OCI-LY3 (cell line): ENCODE data around the gene TEFM.

Source experiments
- H2AFZ ChIP-seq: fragments of 200-600, 300-600 bp; shearing (Covaris generic); 2 replicates; pipeline ENCODE4 v1.6.0; 2014; ENCODE audit warnings: antibody characterized with exemption, low read depth, low read length
- H3K27ac ChIP-seq: fragments of 200-600, 300-600 bp; sonication (generic); 2 replicates; pipeline ENCODE4 v1.5.1; 2014; ENCODE audit warnings: mild to moderate bottlenecking, low read length, moderate library complexity, mixed read lengths
- H3K27me3 ChIP-seq: fragments of 200-600, 300-600 bp; sonication (generic); 2 replicates; pipeline ENCODE4 v1.6.1; 2014; ENCODE audit warnings: low read depth, low read length, mixed read lengths
- H3K36me3 ChIP-seq: fragments of 200-600, 300-600 bp; sonication (generic); replicated peaks from 2 replicates; pipeline ENCODE3; 2014; ENCODE audit warnings: low read depth, low read length, mixed read lengths
- H3K4me1 ChIP-seq: fragments of 300-600, 200-600 bp; sonication (generic); 2 replicates; pipeline ENCODE4 v1.6.1; 2014; ENCODE audit warnings: low read length, mixed read lengths
- H3K4me2 ChIP-seq: fragments of 200-600, 300-600 bp; sonication (generic); 2 replicates; pipeline ENCODE4 v1.6.1; 2014; ENCODE audit warnings: low read length, mixed read lengths
- H3K4me3 ChIP-seq: fragments of 300-600, 200-600 bp; sonication (generic); 2 replicates; pipeline ENCODE4 v1.5.1; 2014; ENCODE audit warnings: antibody characterized with exemption, mild to moderate bottlenecking, low read length, moderate library complexity
- H3K79me2 ChIP-seq: fragments of 300-600, 200-600 bp; shearing (Covaris generic); 2 replicates; pipeline ENCODE4 v1.6.1; 2014; ENCODE audit warnings: mild to moderate bottlenecking, low read length, mixed read lengths
- H3K9ac ChIP-seq: fragments of 300-600, 200-600 bp; shearing (Covaris generic); 2 replicates; pipeline ENCODE4 v1.6.0; 2014; ENCODE audit warnings: mild to moderate bottlenecking, low read length, moderate library complexity
- H3K9me3 ChIP-seq: fragments of 200-600, 300-600 bp; shearing (Covaris generic); 2 replicates; pipeline ENCODE4 v1.6.1; 2014; ENCODE audit warnings: low read length, mixed read lengths; ENCODE audit not compliant: insufficient read depth
- H4K20me1 ChIP-seq: fragments of 200-600, 300-600 bp; sonication (generic); 2 replicates; pipeline ENCODE4 v1.6.1; 2016; ENCODE audit warnings: low read length, mixed read lengths; ENCODE audit not compliant: insufficient read depth
- EZH2phosphoT487 ChIP-seq: fragments of 200-600 bp; shearing (Covaris generic); IDR thresholded peaks from 2 replicates; pipeline ENCODE4 v1.6.1; 2018; ENCODE audit warnings: antibody characterized with exemption, mixed run types, low read depth
- TF ChIP-seq, protein P1 (sequence below): fragments of 200-600, 300-600 bp; sonication (generic); IDR thresholded peaks from 2 replicates; pipeline ENCODE4 v1.5.1; 2014; ENCODE audit warnings: antibody characterized with exemption, low read length, low read depth

TEFM gene

GRCh38 chr17:30864636-30865035 is 41.4 kb downstream of the TEFM start:
- Histone ChIP-seq H2AFZ (no peak overlapping the region), H3K27me3 (no peaks in the 10 kb centered on the region), H3K4me2 (no peak overlapping the region), H3K79me2 (no peaks in the 10 kb centered on the region), H3K36me3 (peaks cover 39% of the 10 kb centered on the region), H3K4me3 (no peak overlapping the region), H4K20me1 (no peaks in the 10 kb centered on the region), H3K9me3 (no peaks in the 10 kb centered on the region), H3K4me1 (no peaks in the 10 kb centered on the region), H3K27ac (no peak overlapping the region), H3K9ac (no peak overlapping the region)
- TF ChIP-seq, protein P1, sequence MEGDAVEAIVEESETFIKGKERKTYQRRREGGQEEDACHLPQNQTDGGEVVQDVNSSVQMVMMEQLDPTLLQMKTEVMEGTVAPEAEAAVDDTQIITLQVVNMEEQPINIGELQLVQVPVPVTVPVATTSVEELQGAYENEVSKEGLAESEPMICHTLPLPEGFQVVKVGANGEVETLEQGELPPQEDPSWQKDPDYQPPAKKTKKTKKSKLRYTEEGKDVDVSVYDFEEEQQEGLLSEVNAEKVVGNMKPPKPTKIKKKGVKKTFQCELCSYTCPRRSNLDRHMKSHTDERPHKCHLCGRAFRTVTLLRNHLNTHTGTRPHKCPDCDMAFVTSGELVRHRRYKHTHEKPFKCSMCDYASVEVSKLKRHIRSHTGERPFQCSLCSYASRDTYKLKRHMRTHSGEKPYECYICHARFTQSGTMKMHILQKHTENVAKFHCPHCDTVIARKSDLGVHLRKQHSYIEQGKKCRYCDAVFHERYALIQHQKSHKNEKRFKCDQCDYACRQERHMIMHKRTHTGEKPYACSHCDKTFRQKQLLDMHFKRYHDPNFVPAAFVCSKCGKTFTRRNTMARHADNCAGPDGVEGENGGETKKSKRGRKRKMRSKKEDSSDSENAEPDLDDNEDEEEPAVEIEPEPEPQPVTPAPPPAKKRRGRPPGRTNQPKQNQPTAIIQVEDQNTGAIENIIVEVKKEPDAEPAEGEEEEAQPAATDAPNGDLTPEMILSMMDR = no peak
- TF ChIP-seq EZH2phosphoT487 = no peak

DNA sequence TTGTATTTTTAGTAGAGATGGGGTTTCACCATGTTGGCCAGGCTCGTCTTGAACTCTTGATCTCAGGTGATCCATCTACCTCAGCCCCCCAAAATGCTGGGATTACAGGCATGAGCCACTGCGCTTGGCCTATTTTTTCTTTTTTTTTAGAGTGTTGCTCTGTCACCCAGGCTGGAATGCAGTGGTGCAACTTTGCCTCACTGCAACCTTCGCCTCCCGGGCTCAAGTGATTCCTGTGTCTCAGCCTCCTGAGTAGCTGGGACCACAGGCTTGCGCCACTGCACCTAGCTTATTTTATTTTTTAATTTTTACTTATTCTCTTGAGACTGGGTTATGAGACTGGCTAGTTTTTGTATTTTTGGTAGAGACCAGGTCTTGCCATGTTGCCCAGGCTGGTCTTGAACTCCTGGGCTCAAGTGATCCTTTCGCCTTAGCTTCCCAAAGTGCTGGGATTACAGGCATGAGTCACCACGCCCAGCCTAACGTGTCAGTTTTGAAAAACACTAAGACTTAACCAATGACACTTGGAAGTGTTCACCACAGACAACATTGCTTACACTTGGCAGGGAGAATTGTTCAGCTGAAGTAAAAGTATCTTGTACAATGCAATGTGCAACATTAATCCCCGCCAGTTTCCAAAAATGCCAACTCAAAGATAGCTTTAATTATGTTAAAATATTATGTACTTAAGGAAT is 47.3 kb downstream of the TEFM start:
- Histone ChIP-seq H3K9ac (no peak overlapping the region), H2AFZ (no peak overlapping the region), H4K20me1 (no peaks in the 10 kb centered on the region), H3K79me2 (no peaks in the 10 kb centered on the region), H3K9me3 (no peaks in the 10 kb centered on the region), H3K36me3 (peaks cover 23% of the 10 kb centered on the region), H3K4me1 (no peaks in the 10 kb centered on the region), H3K4me2 (no peak overlapping the region), H3K27me3 (no peaks in the 10 kb centered on the region), H3K4me3 (no peak overlapping the region), H3K27ac (no peak overlapping the region)
- TF ChIP-seq, protein P1 = no peak
- TF ChIP-seq EZH2phosphoT487 = no peak

DNA sequence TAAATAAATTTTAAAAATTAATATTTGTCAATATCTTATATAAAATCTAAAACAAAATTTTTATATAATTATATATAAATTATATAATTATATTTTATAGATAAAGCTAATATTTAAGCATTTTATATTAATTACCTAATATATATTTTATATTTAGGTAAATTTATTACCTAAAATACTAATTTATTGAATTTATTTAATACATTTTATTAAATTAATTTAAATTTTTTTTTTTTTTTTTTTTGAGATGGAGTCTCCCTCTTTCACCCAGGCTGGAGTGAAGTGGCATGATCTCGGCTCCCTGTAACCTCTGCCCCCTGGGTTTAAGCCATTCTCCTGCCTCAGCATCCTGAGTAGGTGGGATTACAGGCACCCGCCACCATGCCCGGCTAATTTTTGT is 51.9 kb downstream of the TEFM start:
- no peak overlapping the region for H2AFZ ChIP-seq
- no peaks in the 10 kb centered on the region for H3K4me1 ChIP-seq
- H3K79me2 ChIP-seq = no peaks in the 10 kb centered on the region
- H3K9me3 ChIP-seq = no peaks in the 10 kb centered on the region
- no peaks in the 10 kb centered on the region for H4K20me1 ChIP-seq
- H3K4me3 ChIP-seq = no peak overlapping the region
- TF ChIP-seq, protein P1 = no peak
- TF ChIP-seq EZH2phosphoT487 = no peak
- H3K36me3 ChIP-seq = peaks cover 29% of the 10 kb centered on the region
- H3K9ac ChIP-seq = no peak overlapping the region
- H3K4me2 ChIP-seq = no peak overlapping the region
- no peaks in the 10 kb centered on the region for H3K27me3 ChIP-seq
- H3K27ac ChIP-seq = no peak overlapping the region
